HCT116 (cell line): ENCODE data around the gene PDE6G. TPM values are rescaled to one million over a fixed set of nuclear protein-coding genes. Genes with fewer than 3 reads are reported as not detected.

Experiments
- ATAC-seq: fragments of 200-7000 bp; cut with Tn5 transposase; 2 replicates; pipeline ENCODE4 v1.9.1; 2020; ENCODE audit warnings: mild to moderate bottlenecking, moderate library complexity
- BruUV-seq: library from RNA; stranded (reverse); fragments of 400-500 nt; replicated peaks from 2 replicates; lab custom pipeline; 2021; lab: Mats Ljungman, UMichigan
- CTCF ChIA-PET: fragments of 300-600 bp; sonication (Branson Sonifier 250); formaldehyde crosslinking; loops from one replicate; lab custom pipeline; 2021; ENCODE audit warnings: antibody characterized with exemption; lab: Charles Lee
- POLR2A ChIA-PET: fragments of 300-600, 350-600 bp; sonication (Branson Sonifier 250); formaldehyde crosslinking; loops from one replicate; lab custom pipeline; 2021; ENCODE audit warnings: antibody characterized with exemption; lab: Charles Lee
- RAD21 ChIA-PET, 2 experiments: fragments of 300-600 bp; sonication (Branson Sonifier 250); formaldehyde crosslinking; loops; one replicate each; lab custom pipeline; 2023; ENCODE audit warnings: low total read pairs in 2 of 2; ENCODE audit not compliant: uncharacterized antibody in 2 of 2, unreplicated experiment in 2 of 2, low non-redundant PET in 1 of 2; lab: Charles Lee
- DNase-seq: peaks from one replicate; pipeline ENCODE4 v3.0.0-alpha.2; 2010; ENCODE audit warnings: low read depth, low spot score
- H2AFZ ChIP-seq: fragments of 200-600 bp; shearing (Covaris generic), sonication (generic); 2 replicates; pipeline ENCODE4 v1.6.1; 2017; ENCODE audit warnings: low read depth, mixed run types, mixed read lengths, antibody characterized with exemption, low read length; ENCODE audit not compliant: poor library complexity, severe bottlenecking
- H3K27ac ChIP-seq: 2 replicates; pipeline ENCODE4 v1.5.1; 2012; ENCODE audit warnings: low read depth, low read length
- H3K27me3 ChIP-seq: fragments of 200-600 bp; sonication (generic); 2 replicates; pipeline ENCODE4 v1.6.1; 2016; ENCODE audit warnings: mixed run types, low read length, mixed read lengths; ENCODE audit not compliant: insufficient read depth
- H3K36me3 ChIP-seq, 2 experiments: fragments of 200-500 bp in 1 of 2; fragments of 200-600 bp in 1 of 2; sonication (Bioruptor generic) in 1 of 2; sonication (generic) in 1 of 2; 2 replicates each; pipeline versions ENCODE4 v1.5.1 to v1.6.1; 2014 to 2016; ENCODE audit warnings: low read length in 2 of 2, inconsistent platforms in 1 of 2, mixed read lengths in 1 of 2, mixed run types in 1 of 2; ENCODE audit not compliant: insufficient read depth in 2 of 2, control insufficient read depth in 1 of 2
- H3K4me1 ChIP-seq, 2 experiments: fragments of 200-600 bp in 1 of 2; sonication (generic) in 1 of 2; 2 replicates each; pipeline versions ENCODE4 v1.5.1 to v1.6.1; 2012 to 2017; ENCODE audit warnings: low read length in 2 of 2, inconsistent platforms in 1 of 2, mild to moderate bottlenecking in 1 of 2, mixed read lengths in 1 of 2, mixed run types in 1 of 2, moderate library complexity in 1 of 2; ENCODE audit not compliant: insufficient read depth in 2 of 2, control insufficient read depth in 1 of 2
- H3K4me2 ChIP-seq: fragments of 200-600 bp; sonication (generic); 2 replicates; pipeline ENCODE4 v1.6.1; 2017; ENCODE audit warnings: mixed run types, low read length, mixed read lengths
- H3K4me3 ChIP-seq, 2 experiments: fragments of 200-600 bp in 1 of 2; sonication (generic) in 1 of 2; replicated peaks in 1 of 2; 2 replicates each; pipeline ENCODE4 v1.5.1; 2011 to 2016; ENCODE audit warnings: low read length in 2 of 2, control low read depth in 1 of 2, low read depth in 1 of 2, mild to moderate bottlenecking in 1 of 2, mixed read lengths in 1 of 2, mixed run types in 1 of 2
- H3K79me2 ChIP-seq: fragments of 200-600 bp; sonication (generic); 2 replicates; pipeline ENCODE4 v1.6.1; 2017; ENCODE audit warnings: mild to moderate bottlenecking, mixed run types, low read length, moderate library complexity, mixed read lengths; ENCODE audit not compliant: insufficient read depth
- H3K9ac ChIP-seq: fragments of 200-600 bp; sonication (generic); 2 replicates; pipeline ENCODE4 v1.6.1; 2016; ENCODE audit warnings: low read length, mixed read lengths
- H3K9me2 ChIP-seq: fragments of 200-600 bp; sonication (generic), shearing (Covaris generic); 2 replicates; pipeline ENCODE4 v1.6.1; 2017; ENCODE audit warnings: mixed run types, mild to moderate bottlenecking, moderate library complexity; ENCODE audit not compliant: insufficient read depth
- H3K9me3 ChIP-seq, 2 experiments: fragments of 200-500 bp in 1 of 2; fragments of 200-600 bp in 1 of 2; sonication (Bioruptor generic) in 1 of 2; sonication (generic) in 1 of 2; 2 replicates each; pipeline ENCODE4 v1.6.1; 2014 to 2017; ENCODE audit warnings: low read length in 2 of 2, mixed read lengths in 2 of 2, inconsistent platforms in 1 of 2, low read depth in 1 of 2, mild to moderate bottlenecking in 1 of 2, mixed run types in 1 of 2, moderate library complexity in 1 of 2; ENCODE audit not compliant: control insufficient read depth in 1 of 2, insufficient read depth in 1 of 2
- H4K20me1 ChIP-seq: fragments of 200-600 bp; sonication (generic), shearing (Covaris generic); 2 replicates; pipeline ENCODE4 v1.6.1; 2017; ENCODE audit warnings: mixed run types, mild to moderate bottlenecking, moderate library complexity; ENCODE audit not compliant: insufficient read depth
- ELF1 ChIP-seq: IDR thresholded peaks from 2 replicates; pipeline ENCODE4 v1.6.1; 2012; ENCODE audit warnings: low read depth, borderline replicate concordance
- EZH2 ChIP-seq: fragments of 200-600 bp; sonication (generic); IDR thresholded peaks from 2 replicates; pipeline ENCODE4 v1.6.1; 2017; ENCODE audit warnings: antibody characterized with exemption, mixed run types
- FOSL1 ChIP-seq: IDR thresholded peaks from 2 replicates; pipeline ENCODE4 v1.6.1; 2012; ENCODE audit warnings: low read depth
- JUND ChIP-seq: IDR thresholded peaks from 2 replicates; pipeline ENCODE4 v1.6.1; 2012
- POLR2A ChIP-seq: IDR thresholded peaks from 2 replicates; pipeline ENCODE4 v1.7.0; 2011; ENCODE audit warnings: borderline replicate concordance; ENCODE audit not compliant: insufficient read depth, insufficient read length; ENCODE audit errors: extremely low read depth
- YY1 ChIP-seq: IDR thresholded peaks from 2 replicates; pipeline ENCODE4 v1.6.1; 2011; ENCODE audit warnings: low read length, low read depth, moderate library complexity, mild to moderate bottlenecking; ENCODE audit not compliant: insufficient replicate concordance; ENCODE audit errors: extremely low read depth
- ZNF274 ChIP-seq: fragments of 200-500 bp; sonication (Bioruptor generic); IDR thresholded peaks from 2 replicates; pipeline ENCODE4 v1.6.1; 2014; ENCODE audit warnings: mild to moderate bottlenecking, low read depth, low read length, inconsistent platforms
- intact Hi-C: fragments of 100-400 bp; cut with micrococcal nuclease; formaldehyde crosslinking; loops from 2 replicates; pipeline ENCODE4 v1.10.0; 2022
- total RNA-seq: library from RNA; stranded (reverse); gene quantifications from one replicate; pipeline ENCODE4 v1.2.1, GENCODE V29; 2021; ENCODE audit not compliant: unreplicated experiment
- TF ChIP-seq, protein P1 (sequence below): IDR thresholded peaks from 2 replicates; pipeline ENCODE4 v1.6.1; 2012; ENCODE audit warnings: low read depth

The PDE6G gene
- total RNA-seq, 1 experiment from 2014 or later = not detected

DNA sequence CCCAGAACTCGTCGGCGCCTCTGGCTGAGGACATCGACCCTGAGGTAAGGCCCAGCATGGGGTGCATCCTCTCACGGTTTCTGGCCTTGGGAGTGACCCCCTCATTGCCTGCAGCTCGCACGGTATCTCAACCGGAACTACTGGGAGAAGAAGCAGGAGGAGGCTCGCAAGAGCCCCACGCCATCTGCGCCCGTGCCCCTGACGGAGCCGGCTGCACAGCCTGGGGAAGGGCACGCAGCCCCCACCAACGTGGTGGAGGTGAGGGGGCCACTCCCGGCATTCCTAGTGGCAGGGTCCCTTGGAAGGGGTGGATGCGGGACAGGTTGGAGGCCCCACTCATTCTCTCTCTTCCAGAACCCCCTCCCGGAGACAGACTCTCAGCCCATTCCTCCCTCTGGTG, 38.5 kb upstream of the PDE6G start:
- Histone ChIP-seq H3K27ac (no peak overlapping the region), H3K27me3 (no peaks in the 10 kb centered on the region), H3K9me3 (no peaks in the 10 kb centered on the region), H3K4me1 (no peaks in the 10 kb centered on the region; a peak in 1 of 4 replicates), H3K9me2 (no peaks in the 10 kb centered on the region), H3K9ac (no peak overlapping the region), H3K4me2 (no peak overlapping the region), H3K79me2 (peaks cover 78% of the 10 kb centered on the region; the same call in 1 of the 2 replicates), H4K20me1 (no peaks in the 10 kb centered on the region), H2AFZ (no peak overlapping the region), H3K4me3 (no peak overlapping the region), H3K36me3 (peaks cover 53 to 84% of the 10 kb centered on the region in 2 experiments)
- RAD21 ChIA-PET = no interaction called here
- ATAC-seq (no peak), DNase-seq (no peak)
- TF ChIP-seq POLR2A (no peak), FOSL1 (no peak), ELF1 (no peak), JUND (no peak), EZH2 (no peak), YY1 (no peak), ZNF274 (no peak)
- TF ChIP-seq, protein P1, sequence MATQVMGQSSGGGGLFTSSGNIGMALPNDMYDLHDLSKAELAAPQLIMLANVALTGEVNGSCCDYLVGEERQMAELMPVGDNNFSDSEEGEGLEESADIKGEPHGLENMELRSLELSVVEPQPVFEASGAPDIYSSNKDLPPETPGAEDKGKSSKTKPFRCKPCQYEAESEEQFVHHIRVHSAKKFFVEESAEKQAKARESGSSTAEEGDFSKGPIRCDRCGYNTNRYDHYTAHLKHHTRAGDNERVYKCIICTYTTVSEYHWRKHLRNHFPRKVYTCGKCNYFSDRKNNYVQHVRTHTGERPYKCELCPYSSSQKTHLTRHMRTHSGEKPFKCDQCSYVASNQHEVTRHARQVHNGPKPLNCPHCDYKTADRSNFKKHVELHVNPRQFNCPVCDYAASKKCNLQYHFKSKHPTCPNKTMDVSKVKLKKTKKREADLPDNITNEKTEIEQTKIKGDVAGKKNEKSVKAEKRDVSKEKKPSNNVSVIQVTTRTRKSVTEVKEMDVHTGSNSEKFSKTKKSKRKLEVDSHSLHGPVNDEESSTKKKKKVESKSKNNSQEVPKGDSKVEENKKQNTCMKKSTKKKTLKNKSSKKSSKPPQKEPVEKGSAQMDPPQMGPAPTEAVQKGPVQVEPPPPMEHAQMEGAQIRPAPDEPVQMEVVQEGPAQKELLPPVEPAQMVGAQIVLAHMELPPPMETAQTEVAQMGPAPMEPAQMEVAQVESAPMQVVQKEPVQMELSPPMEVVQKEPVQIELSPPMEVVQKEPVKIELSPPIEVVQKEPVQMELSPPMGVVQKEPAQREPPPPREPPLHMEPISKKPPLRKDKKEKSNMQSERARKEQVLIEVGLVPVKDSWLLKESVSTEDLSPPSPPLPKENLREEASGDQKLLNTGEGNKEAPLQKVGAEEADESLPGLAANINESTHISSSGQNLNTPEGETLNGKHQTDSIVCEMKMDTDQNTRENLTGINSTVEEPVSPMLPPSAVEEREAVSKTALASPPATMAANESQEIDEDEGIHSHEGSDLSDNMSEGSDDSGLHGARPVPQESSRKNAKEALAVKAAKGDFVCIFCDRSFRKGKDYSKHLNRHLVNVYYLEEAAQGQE = no peak
- CTCF ChIA-PET = no interaction called here
- no TSS peak for BruUV-seq
- intact Hi-C loops = loop anchor here (10.0 kb wide), 1 partner anchor 140 kb away; the partner anchor contains the start of gene FAAP100
- POLR2A ChIA-PET = no interaction called here
